OCI-LY1 (cell line): Measurements from ENCODE around the gene NGFR.

ENCODE experiments used
- H2AFZ ChIP-seq: fragments of 200-600 bp; sonication (generic), shearing (Covaris generic); 2 replicates; pipeline ENCODE4 v1.6.0; 2014; ENCODE audit warnings: antibody characterized with exemption, mild to moderate bottlenecking, low read length
- H3F3A ChIP-seq: fragments of 200-600 bp; sonication (generic), shearing (Covaris generic); 2 replicates; pipeline ENCODE4 v1.6.0; 2014; ENCODE audit warnings: mild to moderate bottlenecking, antibody characterized with exemption, low read length, moderate library complexity; ENCODE audit not compliant: insufficient read depth
- H3K27ac ChIP-seq: fragments of 200-600 bp; sonication (generic); 2 replicates; pipeline ENCODE4 v1.5.1; 2014; ENCODE audit warnings: low read length, mixed run types, mild to moderate bottlenecking, low read depth; ENCODE audit not compliant: poor library complexity, severe bottlenecking
- H3K27me3 ChIP-seq: fragments of 200-600 bp; sonication (generic); 2 replicates; pipeline ENCODE4 v1.6.0; 2014; ENCODE audit warnings: antibody characterized with exemption, mild to moderate bottlenecking, low read length, moderate library complexity; ENCODE audit not compliant: insufficient read depth
- H3K36me3 ChIP-seq: fragments of 200-600 bp; sonication (generic); 2 replicates; pipeline ENCODE4 v1.6.1; 2014; ENCODE audit warnings: mild to moderate bottlenecking, antibody characterized with exemption, low read length, moderate library complexity, mixed read lengths; ENCODE audit not compliant: insufficient read depth
- H3K4me1 ChIP-seq: fragments of 200-600 bp; sonication (generic); 2 replicates; pipeline ENCODE4 v1.5.1; 2014; ENCODE audit warnings: mild to moderate bottlenecking, low read length, moderate library complexity; ENCODE audit not compliant: insufficient read depth, severe bottlenecking
- H3K4me2 ChIP-seq: fragments of 200-600 bp; sonication (generic), shearing (Covaris generic); 2 replicates; pipeline ENCODE4 v1.6.1; 2014; ENCODE audit warnings: low read length
- H3K4me3 ChIP-seq: fragments of 200-600 bp; sonication (generic); 2 replicates; pipeline ENCODE4 v1.5.1; 2014; ENCODE audit warnings: low read length, low read depth, mild to moderate bottlenecking, mixed read lengths; ENCODE audit not compliant: poor library complexity, severe bottlenecking
- H3K79me2 ChIP-seq: fragments of 200-600 bp; shearing (Covaris generic); 2 replicates; pipeline ENCODE4 v1.6.1; 2016; ENCODE audit warnings: mixed run types, low read length, mixed read lengths; ENCODE audit not compliant: insufficient read depth
- H3K9ac ChIP-seq: fragments of 200-600 bp; sonication (generic), shearing (Covaris generic); 2 replicates; pipeline ENCODE4 v1.6.1; 2014; ENCODE audit warnings: mild to moderate bottlenecking, low read length, mixed read lengths
- H3K9me2 ChIP-seq: fragments of 200-600 bp; sonication (generic), shearing (Covaris generic); 2 replicates; pipeline ENCODE4 v1.6.1; 2014; ENCODE audit warnings: low read depth, mild to moderate bottlenecking, low read length, mixed read lengths
- H3K9me3 ChIP-seq: fragments of 200-600 bp; shearing (Covaris generic); 2 replicates; pipeline ENCODE4 v1.6.1; 2014; ENCODE audit warnings: low read length, mixed read lengths
- H4K20me1 ChIP-seq: fragments of 200-600 bp; sonication (generic), shearing (Covaris generic); 2 replicates; pipeline ENCODE4 v1.6.0; 2016; ENCODE audit warnings: mild to moderate bottlenecking, low read length; ENCODE audit not compliant: insufficient read depth
- EZH2 ChIP-seq: fragments of 200-600 bp; sonication (generic), shearing (Covaris generic); IDR thresholded peaks from 2 replicates; pipeline ENCODE4 v1.8.0; 2017; ENCODE audit warnings: borderline replicate concordance, mixed run types, mild to moderate bottlenecking, antibody characterized with exemption, low read length, moderate library complexity, mixed read lengths
- TF ChIP-seq, protein P1 (sequence below): fragments of 200-600 bp; sonication (generic), shearing (Covaris generic); IDR thresholded peaks from 2 replicates; pipeline ENCODE4 v1.5.1; 2017; ENCODE audit warnings: mild to moderate bottlenecking, antibody characterized with exemption, low read length, moderate library complexity, mixed read lengths

Gene NGFR

DNA sequence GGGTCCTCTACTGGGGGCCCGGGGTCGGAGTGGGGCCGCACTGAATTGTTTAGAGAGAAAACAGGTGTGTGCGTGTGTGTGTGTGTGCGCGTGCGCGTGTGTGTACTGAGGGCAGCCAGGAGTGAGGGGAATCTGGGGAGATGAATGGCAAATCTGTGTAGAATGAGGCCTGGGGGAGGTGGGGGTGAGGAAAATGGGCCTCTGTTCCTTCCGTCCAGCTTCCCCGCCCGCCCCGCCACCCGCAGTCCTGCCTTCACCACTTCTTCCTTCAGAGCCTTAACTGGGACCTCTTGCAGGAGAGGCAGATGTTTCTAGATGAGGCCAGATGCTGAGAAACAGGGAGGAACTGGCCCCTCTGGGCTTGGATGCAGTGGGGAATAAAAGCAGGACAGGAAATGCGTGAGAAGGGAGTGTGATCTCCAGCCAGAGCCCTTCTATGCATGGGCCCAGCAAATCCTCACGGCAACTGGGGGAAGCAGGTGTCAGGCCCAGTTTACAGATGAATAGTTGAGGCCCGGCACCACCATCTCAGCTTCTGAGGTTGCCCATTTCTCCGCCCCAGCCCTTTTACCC is 29.7 kb upstream of the NGFR start:
- no peaks in the 10 kb centered on the region for H4K20me1 ChIP-seq
- H2AFZ ChIP-seq = no peak overlapping the region
- no peak overlapping the region for H3K4me3 ChIP-seq
- H3K79me2 ChIP-seq = no peaks in the 10 kb centered on the region
- H3K9me2 ChIP-seq = no peaks in the 10 kb centered on the region
- no peaks in the 10 kb centered on the region for H3K4me1 ChIP-seq
- no peaks in the 10 kb centered on the region for H3K9me3 ChIP-seq
- H3K27ac ChIP-seq = no peak overlapping the region
- TF ChIP-seq, protein P1, sequence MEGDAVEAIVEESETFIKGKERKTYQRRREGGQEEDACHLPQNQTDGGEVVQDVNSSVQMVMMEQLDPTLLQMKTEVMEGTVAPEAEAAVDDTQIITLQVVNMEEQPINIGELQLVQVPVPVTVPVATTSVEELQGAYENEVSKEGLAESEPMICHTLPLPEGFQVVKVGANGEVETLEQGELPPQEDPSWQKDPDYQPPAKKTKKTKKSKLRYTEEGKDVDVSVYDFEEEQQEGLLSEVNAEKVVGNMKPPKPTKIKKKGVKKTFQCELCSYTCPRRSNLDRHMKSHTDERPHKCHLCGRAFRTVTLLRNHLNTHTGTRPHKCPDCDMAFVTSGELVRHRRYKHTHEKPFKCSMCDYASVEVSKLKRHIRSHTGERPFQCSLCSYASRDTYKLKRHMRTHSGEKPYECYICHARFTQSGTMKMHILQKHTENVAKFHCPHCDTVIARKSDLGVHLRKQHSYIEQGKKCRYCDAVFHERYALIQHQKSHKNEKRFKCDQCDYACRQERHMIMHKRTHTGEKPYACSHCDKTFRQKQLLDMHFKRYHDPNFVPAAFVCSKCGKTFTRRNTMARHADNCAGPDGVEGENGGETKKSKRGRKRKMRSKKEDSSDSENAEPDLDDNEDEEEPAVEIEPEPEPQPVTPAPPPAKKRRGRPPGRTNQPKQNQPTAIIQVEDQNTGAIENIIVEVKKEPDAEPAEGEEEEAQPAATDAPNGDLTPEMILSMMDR = no peak
- no peak for TF ChIP-seq EZH2
- H3K27me3 ChIP-seq = peaks cover 5% of the 10 kb centered on the region; the same call in 1 of the 2 replicates
- no peak overlapping the region for H3K9ac ChIP-seq
- no peaks in the 10 kb centered on the region for H3F3A ChIP-seq
- H3K4me2 ChIP-seq = no peak overlapping the region
- H3K36me3 ChIP-seq = no peaks in the 10 kb centered on the region

DNA sequence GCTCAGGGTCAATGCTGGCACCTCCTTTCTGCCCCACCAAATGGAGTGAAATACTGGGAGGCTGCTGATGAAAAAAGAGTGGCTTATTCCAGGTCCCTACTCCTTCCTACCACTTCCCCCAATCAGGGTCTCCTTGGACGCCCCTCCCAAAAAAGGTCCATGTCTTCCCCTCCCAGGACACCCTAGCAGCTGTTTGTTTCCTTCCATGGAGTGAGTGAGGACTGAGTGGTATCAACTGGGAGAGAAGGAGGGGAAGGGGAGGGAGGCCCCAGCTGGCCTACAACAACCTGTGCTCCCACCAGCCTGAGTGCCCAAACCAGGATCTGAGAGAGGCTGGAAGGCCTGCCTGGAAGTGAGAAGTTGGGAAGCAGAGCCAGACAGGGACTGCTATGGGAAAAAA is 28.7 kb upstream of the NGFR start:
- Histone ChIP-seq H3K4me3 (no peak overlapping the region), H4K20me1 (no peaks in the 10 kb centered on the region), H3K9ac (no peak overlapping the region), H3K9me2 (no peaks in the 10 kb centered on the region), H3K27me3 (peaks cover 11% of the 10 kb centered on the region; the same call in 1 of the 2 replicates), H3F3A (no peaks in the 10 kb centered on the region), H3K27ac (no peak overlapping the region), H3K4me1 (no peaks in the 10 kb centered on the region), H3K36me3 (no peaks in the 10 kb centered on the region), H3K79me2 (no peaks in the 10 kb centered on the region), H3K4me2 (no peak overlapping the region), H2AFZ (no peak overlapping the region), H3K9me3 (no peaks in the 10 kb centered on the region)
- TF ChIP-seq, protein P1 = no peak
- no peak for TF ChIP-seq EZH2

DNA sequence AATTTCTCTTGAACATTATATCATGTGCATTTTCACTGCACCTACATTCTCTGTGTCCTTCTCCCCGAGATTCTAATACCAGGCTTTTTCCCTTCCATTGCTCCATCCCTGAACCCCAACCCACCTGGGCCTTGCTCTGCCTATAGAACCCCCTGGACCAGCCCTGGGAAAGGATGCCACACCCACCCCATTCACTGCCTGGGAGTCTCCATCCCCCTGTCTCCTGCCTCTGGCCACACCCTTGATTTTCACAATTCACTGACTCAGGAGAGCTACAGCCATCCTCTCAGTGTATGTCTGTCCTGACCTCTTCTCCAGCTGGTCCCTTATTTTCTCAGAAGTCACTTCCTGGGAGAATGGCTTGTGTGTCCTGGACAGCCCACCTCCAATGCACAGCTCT is 27.9 kb upstream of the NGFR start:
- Histone ChIP-seq H2AFZ (no peak overlapping the region), H3K9me2 (no peaks in the 10 kb centered on the region), H3K9ac (no peak overlapping the region), H3K36me3 (no peaks in the 10 kb centered on the region), H3K4me2 (no peak overlapping the region), H3F3A (no peaks in the 10 kb centered on the region), H3K27me3 (peaks cover 11% of the 10 kb centered on the region; the same call in 1 of the 2 replicates), H3K4me1 (no peaks in the 10 kb centered on the region), H3K4me3 (no peak overlapping the region), H3K9me3 (no peaks in the 10 kb centered on the region), H3K27ac (no peak overlapping the region), H3K79me2 (no peaks in the 10 kb centered on the region), H4K20me1 (no peaks in the 10 kb centered on the region)
- TF ChIP-seq, protein P1 = no peak
- no peak for TF ChIP-seq EZH2
